Breast epithelium (tissue), 4 donors: ENCODE results near the gene SSTR5. TPM values are rescaled to one million over a fixed set of nuclear protein-coding genes. Genes with fewer than 3 reads are reported as not detected.

Experiments used
- DNase-seq, 2 donors: peaks; one replicate each; pipeline ENCODE4 v3.0.0-alpha.2; 2019; ENCODE audit warnings: low spot score in 2 of 2
- H3K27ac ChIP-seq, 2 donors: fragments of 200-600 bp; sonication (generic) in 1 of 2; one replicate each; pipeline ENCODE4 v1.5.1; 2016 to 2019; ENCODE audit warnings: mild to moderate bottlenecking in 1 of 2
- H3K27me3 ChIP-seq, 2 donors: fragments of 200-600 bp; sonication (generic) in 1 of 2; one replicate each; pipeline versions ENCODE4 v1.5.1 to v1.6.0; 2017 to 2019; ENCODE audit warnings: control low read depth in 1 of 2, mild to moderate bottlenecking in 1 of 2
- H3K36me3 ChIP-seq: fragments of 200-600 bp; one replicate; pipeline ENCODE4 v1.5.1; 2019
- H3K4me1 ChIP-seq, 2 donors: fragments of 200-600 bp; sonication (generic); one replicate each; pipeline ENCODE4 v1.5.1; 2016 to 2019; ENCODE audit warnings: control low read depth in 1 of 2
- H3K4me3 ChIP-seq, 3 donors: fragments of 200-600 bp; sonication (generic); 1 replicate in 2 of 3; 2 replicates in 1 of 3; pipeline ENCODE4 v1.5.1; 2016 to 2019; ENCODE audit warnings: mild to moderate bottlenecking in 3 of 3, moderate library complexity in 2 of 3
- H3K9me3 ChIP-seq, 2 donors: fragments of 200-600 bp; sonication (generic) in 1 of 2; one replicate each; pipeline ENCODE4 v1.5.1; 2016 to 2019; ENCODE audit warnings: control low read depth in 1 of 2
- POLR2A ChIP-seq: fragments of 450-650 bp; IDR thresholded peaks from one replicate; pipeline ENCODE4 v1.6.1; 2016; ENCODE audit warnings: antibody characterized with exemption, mild to moderate bottlenecking, moderate library complexity
- POLR2AphosphoS5 ChIP-seq, 3 donors: sonication (generic); formaldehyde crosslinking; IDR thresholded peaks; one replicate each; pipeline ENCODE4 v1.6.1; 2017; ENCODE audit warnings: antibody characterized with exemption in 3 of 3
- intact Hi-C: fragments of 100-400 bp; cut with DNase I; formaldehyde crosslinking; loops from one replicate; pipeline ENCODE4 v1.15.1; 2023; ENCODE audit warnings: low total_unique reads
- total RNA-seq, 3 donors: library from RNA; depleted of rRNA; stranded (reverse); fragments of >200 nt; gene quantifications; one replicate each; pipeline ENCODE4 v1.1.0, GENCODE V29; 2016
- TF ChIP-seq, protein P1 (sequence below), 3 donors: fragments of 450-650 bp; IDR thresholded peaks; one replicate each; pipeline ENCODE4 v1.5.1; 2016 to 2017; ENCODE audit warnings: antibody characterized with exemption in 3 of 3, mild to moderate bottlenecking in 3 of 3, moderate library complexity in 3 of 3

The SSTR5 gene
- total RNA-seq, 3 donors from 2014 or later = not detected

DNA sequence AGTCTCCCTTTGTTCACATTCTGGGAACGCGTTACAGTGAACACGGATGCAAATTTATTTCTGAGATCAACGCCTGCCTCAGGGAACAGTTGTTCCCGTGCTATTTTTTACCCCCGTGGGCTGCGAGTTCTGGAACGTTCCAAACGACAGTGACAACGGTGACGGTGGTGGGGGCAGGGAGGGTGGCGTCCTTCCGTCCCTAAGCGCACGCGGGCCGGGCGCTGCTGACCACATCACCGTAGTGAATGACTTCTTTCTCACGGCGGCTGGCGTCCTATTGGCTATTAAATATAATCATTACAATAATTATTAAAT is 45.1 kb upstream of the SSTR5 start:
- DNase-seq = no peak
- TF ChIP-seq, protein P1, sequence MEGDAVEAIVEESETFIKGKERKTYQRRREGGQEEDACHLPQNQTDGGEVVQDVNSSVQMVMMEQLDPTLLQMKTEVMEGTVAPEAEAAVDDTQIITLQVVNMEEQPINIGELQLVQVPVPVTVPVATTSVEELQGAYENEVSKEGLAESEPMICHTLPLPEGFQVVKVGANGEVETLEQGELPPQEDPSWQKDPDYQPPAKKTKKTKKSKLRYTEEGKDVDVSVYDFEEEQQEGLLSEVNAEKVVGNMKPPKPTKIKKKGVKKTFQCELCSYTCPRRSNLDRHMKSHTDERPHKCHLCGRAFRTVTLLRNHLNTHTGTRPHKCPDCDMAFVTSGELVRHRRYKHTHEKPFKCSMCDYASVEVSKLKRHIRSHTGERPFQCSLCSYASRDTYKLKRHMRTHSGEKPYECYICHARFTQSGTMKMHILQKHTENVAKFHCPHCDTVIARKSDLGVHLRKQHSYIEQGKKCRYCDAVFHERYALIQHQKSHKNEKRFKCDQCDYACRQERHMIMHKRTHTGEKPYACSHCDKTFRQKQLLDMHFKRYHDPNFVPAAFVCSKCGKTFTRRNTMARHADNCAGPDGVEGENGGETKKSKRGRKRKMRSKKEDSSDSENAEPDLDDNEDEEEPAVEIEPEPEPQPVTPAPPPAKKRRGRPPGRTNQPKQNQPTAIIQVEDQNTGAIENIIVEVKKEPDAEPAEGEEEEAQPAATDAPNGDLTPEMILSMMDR (IDR thresholded peaks at IDR 0.05) = no peak
- TF ChIP-seq POLR2AphosphoS5 (IDR thresholded peaks at IDR 0.05) (no peak), POLR2A (no peak)
- peaks cover 0 to 7% of the 10 kb centered on the region in 2 donors for H3K4me1 ChIP-seq
- H3K4me3 ChIP-seq = peak overlapping the region in 2 of 3 donors; percentile 7 to 15
- intact Hi-C loops = no loop called here
- peak overlapping the region; percentile 19 to 36 for H3K27ac ChIP-seq
- H3K27me3 ChIP-seq = peaks cover 7 to 87% of the 10 kb centered on the region in 2 donors
- no peaks in the 10 kb centered on the region for H3K36me3 ChIP-seq
- H3K9me3 ChIP-seq = no peaks in the 10 kb centered on the region

DNA sequence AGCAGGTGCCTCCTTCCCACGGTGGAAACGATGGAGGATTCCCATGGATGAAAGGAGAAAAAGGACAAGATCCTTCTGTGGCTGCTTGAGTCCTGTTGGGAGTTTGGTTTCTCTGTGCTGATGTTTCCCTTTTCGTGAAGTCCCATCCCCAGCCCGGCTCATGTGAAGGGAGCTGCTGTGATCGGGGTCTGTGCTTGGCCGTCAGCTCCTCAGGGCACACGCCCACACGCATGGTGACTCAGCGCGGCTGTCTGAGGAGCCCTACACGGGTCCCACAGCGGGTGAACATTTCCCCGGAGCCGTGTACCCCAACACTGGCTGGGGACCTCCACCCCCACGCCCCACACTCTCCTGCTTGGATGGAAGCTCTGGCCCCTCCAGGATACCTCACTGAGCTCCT is 44.5 kb upstream of the SSTR5 start:
- no peak overlapping the region for H3K27ac ChIP-seq
- intact Hi-C loops = no loop called here
- no peaks in the 10 kb centered on the region for H3K36me3 ChIP-seq
- peaks cover under 1 to 81% of the 10 kb centered on the region in 2 donors for H3K27me3 ChIP-seq
- no peak for DNase-seq
- H3K4me3 ChIP-seq = no peak overlapping the region
- TF ChIP-seq POLR2A = no peak
- no peak for TF ChIP-seq POLR2AphosphoS5 (IDR thresholded peaks at IDR 0.05)
- TF ChIP-seq, protein P1 (IDR thresholded peaks at IDR 0.05) = no peak
- no peaks in the 10 kb centered on the region for H3K9me3 ChIP-seq
- peaks cover 0 to 7% of the 10 kb centered on the region in 2 donors for H3K4me1 ChIP-seq

DNA sequence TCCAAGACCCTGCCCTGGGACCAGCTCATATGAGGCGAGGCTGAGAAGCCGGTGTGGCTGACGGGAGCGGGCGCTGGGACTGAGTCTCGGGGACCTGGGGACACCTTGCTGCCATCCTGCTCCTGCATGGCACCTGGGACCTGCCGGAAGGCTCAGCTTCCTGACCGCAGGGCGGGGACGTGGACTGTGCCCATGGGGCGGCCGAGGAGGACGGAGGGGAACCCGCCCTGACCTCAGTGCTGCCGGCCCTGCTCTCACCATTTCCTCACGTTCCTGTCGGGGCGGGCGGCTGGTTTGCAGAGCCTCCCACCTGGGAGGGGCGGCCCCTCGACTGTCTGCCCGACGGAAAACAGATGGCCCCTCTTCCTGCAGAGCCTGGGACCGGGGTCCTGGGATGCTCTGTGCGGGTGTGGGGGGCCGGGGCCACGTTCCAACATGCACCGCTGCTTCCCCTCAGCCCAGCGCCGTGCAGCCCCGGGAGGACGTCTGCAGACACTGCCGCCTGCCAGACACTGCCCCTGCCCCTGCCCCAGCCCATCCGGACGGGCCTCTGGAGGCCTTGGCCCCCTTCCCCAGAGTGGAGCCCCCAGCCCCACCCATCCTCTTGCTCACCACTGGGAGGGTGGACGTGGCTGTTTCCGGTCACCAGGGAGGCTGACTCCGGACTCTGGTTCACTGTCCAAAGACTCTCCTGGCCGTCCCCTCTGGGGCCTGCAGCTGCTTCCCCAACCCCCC is 43.9 kb upstream of the SSTR5 start:
- Histone ChIP-seq H3K9me3 (no peaks in the 10 kb centered on the region), H3K27me3 (peaks cover 0 to 74% of the 10 kb centered on the region in 2 donors)

DNA sequence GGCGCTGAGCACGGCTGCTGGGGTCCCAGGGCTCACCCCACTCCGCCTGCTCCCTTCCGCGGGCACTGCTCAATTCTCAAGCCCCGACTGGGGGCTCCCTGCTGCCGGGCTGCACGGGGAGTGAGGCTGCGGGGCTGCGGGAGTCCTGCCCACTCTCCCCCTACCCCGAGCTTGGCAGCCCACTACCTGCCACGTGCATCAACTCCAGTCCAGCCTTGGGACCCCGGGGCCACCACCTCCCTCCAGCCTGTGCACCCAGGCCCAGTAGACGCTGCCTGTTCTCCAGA is 43.3 kb upstream of the SSTR5 start:
- no peaks in the 10 kb centered on the region for H3K9me3 ChIP-seq
- intact Hi-C loops = no loop called here
- no peak for DNase-seq
- H3K4me1 ChIP-seq = peaks cover 0 to 7% of the 10 kb centered on the region in 2 donors
- peaks cover 0 to 69% of the 10 kb centered on the region in 2 donors for H3K27me3 ChIP-seq
- H3K27ac ChIP-seq = no peak overlapping the region
- H3K36me3 ChIP-seq = no peaks in the 10 kb centered on the region
- TF ChIP-seq POLR2AphosphoS5 (IDR thresholded peaks at IDR 0.05) (no peak), POLR2A (no peak)
- TF ChIP-seq, protein P1 (IDR thresholded peaks at IDR 0.05) = no peak
- no peak overlapping the region for H3K4me3 ChIP-seq

More for the DNA sequence above, 43.9 kb upstream of the SSTR5 start:
- Histone ChIP-seq H3K36me3 (no peaks in the 10 kb centered on the region), H3K4me3 (no peak overlapping the region), H3K4me1 (peaks cover 0 to 7% of the 10 kb centered on the region in 2 donors), H3K27ac (no peak overlapping the region)
- no peak for DNase-seq
- intact Hi-C loops = no loop called here
- TF ChIP-seq, protein P1 (IDR thresholded peaks at IDR 0.05) = no peak
- no peak for TF ChIP-seq POLR2AphosphoS5 (IDR thresholded peaks at IDR 0.05)
- TF ChIP-seq POLR2A = no peak

DNA sequence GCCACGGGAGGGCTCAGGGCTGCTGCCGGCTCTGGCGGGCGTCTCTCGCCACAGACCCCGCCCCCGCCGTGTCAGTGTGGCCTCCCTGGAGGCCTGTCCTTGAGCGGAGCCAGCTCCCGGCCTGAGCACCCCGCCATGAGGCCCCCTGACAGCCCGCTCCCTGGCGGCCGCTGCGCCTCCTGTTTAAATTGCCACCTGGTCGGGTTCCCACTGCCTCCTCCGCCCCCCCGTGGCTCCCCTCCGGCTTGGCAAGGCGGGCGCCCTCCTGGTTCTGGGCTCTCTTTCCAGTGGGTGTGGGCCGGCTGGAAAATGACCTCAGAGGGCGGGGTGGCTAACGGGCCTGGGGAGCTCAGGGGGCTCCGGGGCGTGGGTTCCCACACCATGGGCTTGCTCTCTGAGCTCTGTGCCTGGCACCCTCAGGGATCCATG is 42.1 kb upstream of the SSTR5 start:
- DNase-seq = no peak
- H3K27me3 ChIP-seq = peaks cover 0 to 68% of the 10 kb centered on the region in 2 donors
- no peaks in the 10 kb centered on the region for H3K9me3 ChIP-seq
- no peak overlapping the region for H3K27ac ChIP-seq
- peaks cover 0 to 7% of the 10 kb centered on the region in 2 donors for H3K4me1 ChIP-seq
- intact Hi-C loops = no loop called here
- TF ChIP-seq POLR2A (no peak), POLR2AphosphoS5 (IDR thresholded peaks at IDR 0.05) (no peak)
- TF ChIP-seq, protein P1 (IDR thresholded peaks at IDR 0.05) = no peak
- no peaks in the 10 kb centered on the region for H3K36me3 ChIP-seq
- H3K4me3 ChIP-seq = no peak overlapping the region
